PC-9 (cell line): ENCODE measurements around the gene SHROOM3.

Experiments
- CTCF ChIP-seq: fragments of 200-600 bp; sonication (generic); conservative IDR thresholded peaks from 2 replicates; pipeline ENCODE4 v1.6.1; 2017; ENCODE audit warnings: mixed run types, antibody characterized with exemption, mild to moderate bottlenecking, moderate library complexity
- EZH2 ChIP-seq: fragments of 200-600 bp; sonication (generic); IDR thresholded peaks from 2 replicates; pipeline ENCODE4 v1.8.0; 2017; ENCODE audit warnings: antibody characterized with exemption, low read depth

GRCh38 chr4:76655566-76656479 lies 220.8 kb downstream of the SHROOM3 start:
- TF ChIP-seq CTCF: no peak
- TF ChIP-seq EZH2: no peak
